ENCODE data around the gene HMX1. TPM values are rescaled to one million over a fixed set of nuclear protein-coding genes. Genes with fewer than 3 reads are reported as not detected.

Gene HMX1
- total RNA-seq, 1 donor from 2014 or later = 0.92 TPM

DNA sequence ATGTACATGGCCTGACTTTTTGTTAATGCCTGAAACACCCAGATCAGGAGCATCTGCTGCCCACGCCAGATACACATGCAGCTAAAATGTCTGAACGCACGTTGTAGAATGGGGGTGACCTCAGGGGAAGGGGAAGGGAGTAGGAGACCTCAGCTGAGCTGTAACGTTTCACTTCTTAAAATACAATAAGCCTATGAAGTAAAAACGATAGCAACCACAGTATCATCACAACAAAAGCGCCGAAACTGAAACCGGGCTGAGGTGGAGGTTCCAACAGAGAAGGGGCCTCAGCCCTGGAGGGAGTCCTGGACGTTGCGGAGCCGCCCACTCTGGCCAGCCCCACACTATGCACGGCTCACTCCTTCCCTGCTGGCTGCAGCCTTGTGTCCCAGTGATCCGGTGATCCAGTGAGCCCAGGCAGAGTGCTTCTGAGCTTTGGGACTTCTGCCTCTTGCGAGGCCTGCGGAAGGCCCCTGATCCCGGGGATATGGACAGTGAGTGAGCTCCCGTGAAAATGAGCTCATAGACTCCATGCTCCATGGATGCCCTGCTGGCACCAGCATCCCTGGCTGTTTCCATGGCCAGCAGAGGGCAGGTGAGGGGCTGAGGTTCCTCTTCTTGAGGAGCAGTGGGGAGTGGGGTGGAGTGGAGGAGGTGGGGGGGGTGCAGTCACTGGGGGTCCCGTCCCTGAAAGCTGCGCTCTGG is 52.0 kb downstream of the HMX1 start:
- no peaks in the 10 kb centered on the region for H3K4me1 Mint-ChIP-seq
- DNase-seq (ENCODE audit: low spot score in 2 of 2, unreplicated experiment in 2 of 2) = no peak
- TF ChIP-seq, protein P1, sequence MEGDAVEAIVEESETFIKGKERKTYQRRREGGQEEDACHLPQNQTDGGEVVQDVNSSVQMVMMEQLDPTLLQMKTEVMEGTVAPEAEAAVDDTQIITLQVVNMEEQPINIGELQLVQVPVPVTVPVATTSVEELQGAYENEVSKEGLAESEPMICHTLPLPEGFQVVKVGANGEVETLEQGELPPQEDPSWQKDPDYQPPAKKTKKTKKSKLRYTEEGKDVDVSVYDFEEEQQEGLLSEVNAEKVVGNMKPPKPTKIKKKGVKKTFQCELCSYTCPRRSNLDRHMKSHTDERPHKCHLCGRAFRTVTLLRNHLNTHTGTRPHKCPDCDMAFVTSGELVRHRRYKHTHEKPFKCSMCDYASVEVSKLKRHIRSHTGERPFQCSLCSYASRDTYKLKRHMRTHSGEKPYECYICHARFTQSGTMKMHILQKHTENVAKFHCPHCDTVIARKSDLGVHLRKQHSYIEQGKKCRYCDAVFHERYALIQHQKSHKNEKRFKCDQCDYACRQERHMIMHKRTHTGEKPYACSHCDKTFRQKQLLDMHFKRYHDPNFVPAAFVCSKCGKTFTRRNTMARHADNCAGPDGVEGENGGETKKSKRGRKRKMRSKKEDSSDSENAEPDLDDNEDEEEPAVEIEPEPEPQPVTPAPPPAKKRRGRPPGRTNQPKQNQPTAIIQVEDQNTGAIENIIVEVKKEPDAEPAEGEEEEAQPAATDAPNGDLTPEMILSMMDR (IDR thresholded peaks at IDR 0.05; ENCODE audit: unreplicated experiment) = no peak
- no peak overlapping the region for H3K4me3 Mint-ChIP-seq
- H3K36me3 Mint-ChIP-seq = no peaks in the 10 kb centered on the region
- H3K9me3 Mint-ChIP-seq = no peaks in the 10 kb centered on the region
- H3K27ac Mint-ChIP-seq = no peak overlapping the region
- peaks cover 59% of the 10 kb centered on the region for H3K27me3 Mint-ChIP-seq (ENCODE audit: low read depth)

DNA sequence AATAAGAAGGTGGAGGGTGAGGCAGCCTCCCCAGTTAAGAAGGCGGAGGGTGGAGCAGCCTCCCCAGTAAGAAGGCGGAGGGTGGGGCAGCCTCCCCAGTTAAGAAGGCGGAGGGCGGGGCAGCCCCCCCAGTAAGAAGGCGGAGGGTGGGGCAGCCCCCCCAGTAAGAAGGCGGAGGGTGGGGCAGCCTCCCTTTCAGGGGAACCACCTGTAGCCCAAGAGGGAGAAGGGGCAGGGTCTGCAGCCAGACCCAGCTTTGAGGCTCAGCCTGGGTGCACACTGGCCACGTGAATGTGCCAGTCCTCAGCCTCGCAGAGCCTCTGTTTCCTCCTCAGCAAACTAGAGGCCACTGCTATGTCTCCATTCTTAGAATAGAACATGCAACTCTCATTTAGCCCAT is 52.6 kb downstream of the HMX1 start:
- H3K4me1 Mint-ChIP-seq = no peaks in the 10 kb centered on the region
- peaks cover 57% of the 10 kb centered on the region for H3K27me3 Mint-ChIP-seq (ENCODE audit: low read depth)
- no peak overlapping the region for H3K4me3 Mint-ChIP-seq
- DNase-seq (ENCODE audit: low spot score in 2 of 2, unreplicated experiment in 2 of 2) = no peak
- TF ChIP-seq, protein P1 (IDR thresholded peaks at IDR 0.05; ENCODE audit: unreplicated experiment) = no peak
- no peaks in the 10 kb centered on the region for H3K9me3 Mint-ChIP-seq
- no peaks in the 10 kb centered on the region for H3K36me3 Mint-ChIP-seq
- no peak overlapping the region for H3K27ac Mint-ChIP-seq

DNA sequence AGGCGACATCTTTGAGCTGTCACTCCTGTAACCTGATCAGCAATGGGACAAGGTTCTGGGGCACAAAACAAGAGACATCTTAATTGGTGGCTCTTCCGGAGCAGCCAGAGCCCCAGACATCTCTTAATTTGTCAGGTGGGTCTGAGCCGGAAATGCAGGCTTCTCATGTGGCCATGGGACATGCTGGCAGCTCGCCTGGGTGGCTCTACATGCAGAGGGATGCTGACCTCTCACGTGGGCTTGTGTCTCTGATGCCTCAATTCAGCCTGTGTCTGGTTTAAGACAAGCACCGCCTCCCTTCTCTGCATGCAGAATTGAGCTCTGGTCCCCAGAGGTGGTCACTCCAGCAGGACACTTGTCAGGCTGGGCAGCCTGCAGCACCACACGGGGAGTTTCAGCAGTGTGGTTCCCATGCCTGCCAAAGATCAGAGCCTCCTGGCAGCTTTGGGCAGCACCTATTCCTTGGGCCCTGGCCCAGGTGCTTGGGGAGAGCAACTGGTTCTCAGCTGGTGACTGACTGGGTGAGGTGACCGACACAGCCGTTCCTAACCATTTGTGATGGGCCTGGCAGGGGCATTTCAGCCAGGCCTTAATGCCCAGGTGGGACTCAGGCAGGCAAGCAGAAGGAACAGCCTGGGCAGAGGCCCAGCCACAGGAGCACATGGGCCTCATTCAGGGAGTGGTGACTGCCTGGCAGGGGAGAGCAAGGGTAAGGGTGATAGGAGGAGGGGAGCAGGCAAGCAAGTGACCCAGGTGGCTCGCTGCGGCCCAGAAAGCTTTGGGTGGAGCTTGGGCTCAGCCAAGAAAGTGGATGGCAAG is 53.4 kb downstream of the HMX1 start:
- Mint-ChIP-seq H3K4me3 (no peak overlapping the region), H3K36me3 (no peaks in the 10 kb centered on the region), H3K27me3 (ENCODE audit: low read depth) (peaks cover 53% of the 10 kb centered on the region), H3K4me1 (no peaks in the 10 kb centered on the region), H3K9me3 (no peaks in the 10 kb centered on the region), H3K27ac (no peak overlapping the region)
- TF ChIP-seq, protein P1 (IDR thresholded peaks at IDR 0.05; ENCODE audit: unreplicated experiment) = no peak
- peak in 1 of 2 experiments; percentile 24 for DNase-seq (ENCODE audit: low spot score in 2 of 2, unreplicated experiment in 2 of 2)

DNA sequence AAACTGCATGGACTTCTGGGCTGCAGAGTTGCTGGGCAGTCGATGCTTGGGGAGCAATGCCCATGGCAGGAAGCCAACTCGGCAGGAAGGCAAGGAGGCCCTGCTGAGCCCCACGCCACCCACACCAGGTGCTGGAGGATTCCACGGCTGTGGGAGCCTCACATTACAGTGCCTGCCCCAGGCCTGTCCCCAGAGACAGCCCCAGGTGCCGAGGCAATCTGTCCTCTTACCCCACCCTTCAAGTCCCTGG is 53.9 kb downstream of the HMX1 start:
- Mint-ChIP-seq H3K27ac (no peak overlapping the region), H3K4me3 (no peak overlapping the region), H3K27me3 (ENCODE audit: low read depth) (peaks cover 50% of the 10 kb centered on the region), H3K36me3 (no peaks in the 10 kb centered on the region), H3K9me3 (no peaks in the 10 kb centered on the region), H3K4me1 (no peaks in the 10 kb centered on the region)
- TF ChIP-seq, protein P1 (IDR thresholded peaks at IDR 0.05; ENCODE audit: unreplicated experiment) = no peak
- DNase-seq (ENCODE audit: low spot score in 2 of 2, unreplicated experiment in 2 of 2) = peak in 1 of 2 experiments; percentile 34

DNA sequence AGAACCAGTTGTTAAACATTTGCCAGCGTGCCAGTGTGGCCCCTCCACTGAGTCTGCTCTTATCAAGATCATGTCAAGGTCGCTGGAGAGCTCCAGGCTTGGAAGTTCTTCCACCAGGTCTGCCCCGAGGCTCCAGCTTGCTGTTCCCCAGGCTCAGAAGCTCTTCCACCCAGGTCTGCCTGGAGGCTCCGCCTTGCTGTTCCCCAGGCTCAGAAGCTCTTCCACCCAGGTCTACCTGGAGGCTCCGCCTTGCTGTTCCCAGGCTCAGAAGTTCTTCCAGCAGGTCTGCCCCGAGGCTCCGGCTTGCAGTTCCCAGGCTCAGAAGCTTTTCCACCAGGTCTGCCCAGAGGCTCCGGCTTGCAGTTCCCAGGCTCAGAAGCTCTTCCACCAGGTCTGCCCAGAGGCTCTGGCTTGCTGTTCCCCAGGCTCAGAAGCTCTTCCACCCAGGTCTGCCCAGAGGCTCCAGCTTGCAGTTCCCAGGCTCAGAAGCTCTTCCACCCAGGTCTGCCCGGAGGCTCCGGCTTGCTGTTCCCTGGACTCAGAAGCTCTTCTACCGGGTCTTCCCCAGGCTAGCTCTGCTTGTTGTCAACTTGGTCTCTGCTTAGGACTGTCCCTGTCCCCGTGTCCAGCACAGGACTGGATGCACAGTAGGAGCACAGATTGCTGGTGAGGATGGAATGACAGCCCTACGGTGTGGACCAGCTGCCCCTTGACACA is 54.4 kb downstream of the HMX1 start:
- H3K4me1 Mint-ChIP-seq = no peaks in the 10 kb centered on the region
- no peak overlapping the region for H3K4me3 Mint-ChIP-seq
- peaks cover 45% of the 10 kb centered on the region for H3K27me3 Mint-ChIP-seq (ENCODE audit: low read depth)
- no peaks in the 10 kb centered on the region for H3K9me3 Mint-ChIP-seq
- DNase-seq (ENCODE audit: low spot score in 2 of 2, unreplicated experiment in 2 of 2) = peak in 1 of 2 experiments; percentile 24
- H3K36me3 Mint-ChIP-seq = no peaks in the 10 kb centered on the region
- no peak overlapping the region for H3K27ac Mint-ChIP-seq
- TF ChIP-seq, protein P1 (IDR thresholded peaks at IDR 0.05; ENCODE audit: unreplicated experiment) = no peak
